Measurements from ENCODE around the gene BCL2L11. TPM values are rescaled to one million over a fixed set of nuclear protein-coding genes. Genes with fewer than 3 reads are reported as not detected.

Gene BCL2L11
- total RNA-seq, 1 donor from 2014 or later, result 3.7 TPM

- no peak for DNase-seq
Measured at GRCh38 chr2:111192776-111193368, 72.2 kb downstream of the BCL2L11 start.

GRCh38 chr2:111194835-111195621 is 74.3 kb downstream of the BCL2L11 start:
- DNase-seq, result no peak

- no peak for DNase-seq
Measured at GRCh38 chr2:111196435-111196834, 75.7 kb downstream of the BCL2L11 start.

- no peak for DNase-seq
Measured at GRCh38 chr2:111198701-111199100, 78.0 kb downstream of the BCL2L11 start.

GRCh38 chr2:111199840-111200239 is 79.1 kb downstream of the BCL2L11 start:
- DNase-seq, result no peak

GRCh38 chr2:111200333-111200881 is 79.7 kb downstream of the BCL2L11 start:
- no peak for DNase-seq

- no peak for DNase-seq
Measured at GRCh38 chr2:111201214-111201613, 80.5 kb downstream of the BCL2L11 start.

GRCh38 chr2:111202266-111203040 is 81.7 kb downstream of the BCL2L11 start:
- no peak for DNase-seq

- DNase-seq, result no peak
Measured at GRCh38 chr2:111204706-111205105, 84.0 kb downstream of the BCL2L11 start.

GRCh38 chr2:111205774-111206173 is 85.1 kb downstream of the BCL2L11 start:
- no peak for DNase-seq

- no peak for DNase-seq
Measured at GRCh38 chr2:111207851-111208250, 87.1 kb downstream of the BCL2L11 start.

GRCh38 chr2:111208639-111209038 is 87.9 kb downstream of the BCL2L11 start:
- DNase-seq, result no peak

GRCh38 chr2:111209045-111209514 is 88.4 kb downstream of the BCL2L11 start:
- DNase-seq, result no peak

- no peak for DNase-seq
Measured at GRCh38 chr2:111210036-111210435, 89.3 kb downstream of the BCL2L11 start.

GRCh38 chr2:111213877-111214276 is 93.2 kb downstream of the BCL2L11 start:
- no peak for DNase-seq

GRCh38 chr2:111216811-111217652 is 96.3 kb downstream of the BCL2L11 start:
- DNase-seq, result no peak
